ENCODE measurements around the gene CCDC158.

Gene CCDC158

DNA sequence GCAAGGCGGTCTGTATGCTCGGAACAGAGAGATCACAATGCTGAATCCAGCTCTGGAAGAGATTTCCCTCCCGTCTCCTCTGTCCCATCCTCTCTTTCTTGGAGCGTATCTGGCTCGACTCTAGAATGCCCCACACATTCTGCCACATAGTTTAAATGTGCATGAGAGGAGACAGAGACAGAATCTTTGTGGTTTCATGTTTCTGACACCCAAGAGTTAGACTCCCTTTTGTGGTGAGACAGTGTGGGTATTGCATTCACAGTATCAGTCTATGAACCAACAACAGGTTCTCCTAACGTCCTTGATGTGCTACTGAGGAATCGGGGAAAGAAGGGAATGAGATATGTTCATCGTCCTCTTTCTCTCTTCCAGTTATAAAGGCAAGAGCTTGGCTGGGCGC, 144.1 kb downstream of the CCDC158 start:
- DNase-seq: no peak

DNA sequence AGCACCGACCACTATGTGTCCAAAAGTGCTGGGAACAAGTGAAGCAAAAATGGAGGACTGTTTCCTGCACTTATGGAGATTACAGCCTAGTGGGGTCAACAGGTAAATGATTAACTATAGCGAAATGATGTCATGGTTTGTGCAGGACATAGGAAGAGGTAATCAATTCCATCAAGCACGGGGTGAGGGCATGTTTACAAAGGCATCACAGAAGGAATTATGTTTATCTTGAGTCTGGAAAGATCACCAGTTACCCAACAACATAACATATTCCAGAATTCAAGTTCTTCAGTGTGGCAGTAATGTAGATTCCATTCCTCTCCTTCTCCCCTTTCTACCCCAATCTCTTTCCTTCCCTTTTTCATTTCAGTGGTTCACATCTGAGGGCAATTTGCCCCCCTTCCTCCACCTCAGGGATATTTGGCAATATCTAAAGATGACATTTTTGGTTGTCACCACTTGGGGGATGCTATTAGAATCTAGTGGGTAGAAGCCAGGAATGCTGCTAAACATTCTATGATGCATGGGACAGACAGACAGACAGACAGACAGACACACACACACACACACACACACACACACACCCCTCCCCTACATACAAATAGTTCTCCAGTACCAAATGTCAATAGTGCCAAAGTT, 145.3 kb downstream of the CCDC158 start:
- no peak for DNase-seq

DNA sequence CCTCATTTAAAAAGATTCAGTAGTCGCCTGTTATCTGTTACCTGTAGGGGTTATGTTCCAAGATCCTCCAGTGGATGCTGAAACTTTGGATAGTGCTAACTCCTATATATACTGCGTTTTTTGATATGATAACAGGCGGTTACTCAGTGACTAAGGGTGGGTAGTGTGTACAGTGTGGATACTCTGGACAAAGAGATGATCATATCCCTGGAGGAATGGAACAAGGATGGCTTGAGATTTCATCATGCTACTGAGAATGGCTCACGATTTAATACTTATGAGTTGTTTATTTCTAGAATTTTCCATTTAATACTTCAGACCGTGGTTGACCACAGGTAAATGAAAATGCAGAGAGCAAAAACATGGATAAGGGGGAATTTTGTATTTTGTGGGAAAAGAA, 147.9 kb downstream of the CCDC158 start:
- no peak for DNase-seq

DNA sequence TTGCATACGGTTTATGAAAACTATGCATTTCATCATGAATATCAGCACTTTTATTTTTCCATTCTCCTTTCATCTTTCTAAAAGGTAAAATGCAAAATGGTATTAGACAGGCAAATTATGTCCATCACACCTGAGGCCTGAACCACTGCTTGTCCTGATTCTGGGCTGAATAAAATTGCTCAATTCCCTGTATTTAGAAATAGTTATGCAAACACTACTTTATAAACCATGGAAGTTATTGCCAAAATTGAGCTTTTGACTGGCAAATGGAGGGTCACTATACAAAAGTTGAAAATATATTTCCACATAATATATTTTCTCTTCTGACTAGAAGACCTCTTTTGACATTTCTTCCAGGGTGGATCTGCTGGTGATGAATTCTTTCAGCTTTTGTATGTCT, 148.4 kb downstream of the CCDC158 start:
- no peak for DNase-seq

DNA sequence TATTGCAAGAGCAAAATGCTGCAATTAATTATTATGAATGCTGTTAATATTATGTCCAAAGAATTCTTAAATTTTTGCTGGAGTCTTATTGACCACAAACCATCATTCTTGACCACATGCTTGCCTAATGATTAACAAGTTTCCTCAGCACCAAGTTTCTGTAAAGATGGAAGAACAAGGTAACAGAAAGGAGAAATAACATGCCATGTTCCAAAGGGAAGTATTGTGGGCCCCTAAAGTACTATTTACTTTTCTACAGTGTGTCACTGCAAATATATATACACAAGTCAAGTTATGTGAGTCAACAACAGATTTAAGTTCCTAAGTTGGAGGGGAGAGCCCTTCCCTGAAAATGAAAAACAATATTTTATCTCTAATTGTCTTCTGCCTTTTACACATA, 148.9 kb downstream of the CCDC158 start:
- DNase-seq: no peak

GRCh38 chr4:76271248-76271647, 149.7 kb downstream of the CCDC158 start:
- DNase-seq: no peak

- DNase-seq: no peak
These were observed 150.4 kb downstream of the CCDC158 start for GRCh38 chr4:76270244-76271175.

- no peak for DNase-seq
These were observed 153.1 kb downstream of the CCDC158 start for GRCh38 chr4:76267811-76268210.

DNA sequence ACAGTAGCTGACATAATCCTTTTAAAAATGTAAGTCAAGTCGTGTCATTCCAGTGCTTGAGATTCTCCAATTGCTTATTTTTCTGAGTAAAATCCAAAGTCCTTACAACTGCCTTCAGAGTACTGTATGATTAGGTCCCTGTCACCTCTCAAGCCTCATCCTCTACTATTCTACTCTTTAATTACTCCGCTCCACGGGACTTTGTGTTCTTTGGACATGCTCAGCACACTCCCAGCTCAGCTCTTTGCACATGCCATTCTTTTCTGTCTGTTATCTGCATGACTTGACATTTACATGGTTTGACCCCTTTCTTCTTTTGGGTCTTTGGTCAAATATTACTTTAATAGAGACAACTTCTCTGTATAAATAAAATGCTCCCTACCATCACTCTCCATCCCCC, 154.3 kb downstream of the CCDC158 start:
- no peak for DNase-seq

GRCh38 chr4:76265631-76266218, 155.2 kb downstream of the CCDC158 start:
- no peak for DNase-seq

Measured in stimulated activated naive CD4-positive, alpha-beta T cell (primary cell).